ENCODE data around the gene CNTNAP5.

Gene CNTNAP5

DNA sequence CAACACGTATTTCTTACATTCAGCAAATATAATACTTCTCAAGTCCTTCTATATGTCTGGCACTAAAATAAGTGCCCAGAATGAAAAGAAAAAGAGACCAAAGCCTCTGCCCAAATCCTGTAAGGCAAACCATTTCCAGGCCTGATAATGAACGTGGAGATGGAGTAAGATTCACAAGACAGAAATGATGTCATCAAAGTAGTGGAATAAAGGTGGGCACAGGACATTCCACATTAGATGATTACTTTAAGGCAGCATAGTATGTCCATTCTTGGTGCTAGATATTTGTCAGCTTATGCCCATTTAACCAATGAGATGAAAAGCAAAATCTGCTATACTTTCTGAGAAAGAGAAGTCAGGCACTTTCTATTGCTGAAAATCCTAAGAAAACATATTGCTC lies 38.5 kb downstream of the CNTNAP5 start:
- DNase-seq (ENCODE audit: low read depth in 2 of 2) = no peak

DNA sequence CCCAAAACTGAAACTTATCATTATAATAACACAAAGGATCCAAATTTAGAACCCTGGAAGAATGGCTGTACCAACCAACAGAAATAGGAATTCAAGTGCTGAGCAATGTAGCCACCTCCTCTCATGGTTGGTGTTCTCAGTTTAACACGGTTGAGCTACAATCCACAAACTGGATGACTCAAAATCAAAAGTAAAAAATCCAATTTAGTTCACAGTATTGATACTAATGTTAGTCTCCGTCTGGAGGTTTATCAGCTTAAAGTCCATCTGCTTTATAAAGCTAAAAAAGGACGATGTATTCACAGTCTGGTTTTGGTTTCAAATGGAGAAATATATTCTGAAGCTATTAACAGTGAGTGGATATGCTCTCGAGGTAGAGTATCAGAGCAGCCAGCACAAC lies 40.5 kb downstream of the CNTNAP5 start:
- no peak for DNase-seq (ENCODE audit: low read depth in 2 of 2)

DNA sequence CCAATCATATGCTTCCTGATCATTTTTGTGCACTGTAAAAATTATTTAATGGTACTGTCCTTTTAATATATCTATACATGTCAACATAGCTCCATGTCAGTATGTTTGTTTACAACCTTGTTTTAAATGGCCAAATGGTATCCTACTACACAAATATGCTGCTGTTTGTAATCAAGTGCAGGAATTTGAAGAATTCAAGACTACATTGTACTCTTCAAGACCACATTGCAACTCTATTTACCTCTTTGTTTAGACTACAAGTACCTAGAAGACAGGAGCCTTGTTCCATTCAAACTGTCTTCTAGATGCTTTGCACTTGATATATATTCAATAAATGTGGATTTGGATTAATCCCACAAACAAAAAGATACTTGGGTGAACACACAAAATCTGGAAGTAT lies 41.7 kb downstream of the CNTNAP5 start:
- DNase-seq (ENCODE audit: low read depth in 2 of 2) = no peak

DNA sequence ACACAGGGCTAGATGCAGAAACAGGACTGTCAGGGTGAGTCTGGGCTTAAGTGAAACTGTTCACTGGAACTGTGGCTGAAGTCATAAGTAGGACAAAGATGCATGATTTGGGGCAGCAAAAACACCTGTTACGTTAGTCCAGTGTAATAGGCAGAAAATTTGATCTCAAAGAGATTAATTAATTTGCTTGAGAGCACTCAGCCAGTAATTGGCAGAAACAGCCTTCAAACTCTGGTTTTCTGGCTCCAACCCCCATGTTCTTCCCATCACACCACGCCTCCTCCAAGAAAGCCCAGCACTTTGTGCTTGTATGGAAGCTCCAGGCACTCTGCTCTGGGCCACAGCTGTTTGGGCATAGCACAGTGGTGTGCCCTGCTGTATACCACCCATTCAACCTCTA lies 54.0 kb downstream of the CNTNAP5 start:
- no peak for DNase-seq (ENCODE audit: low read depth in 2 of 2)

DNA sequence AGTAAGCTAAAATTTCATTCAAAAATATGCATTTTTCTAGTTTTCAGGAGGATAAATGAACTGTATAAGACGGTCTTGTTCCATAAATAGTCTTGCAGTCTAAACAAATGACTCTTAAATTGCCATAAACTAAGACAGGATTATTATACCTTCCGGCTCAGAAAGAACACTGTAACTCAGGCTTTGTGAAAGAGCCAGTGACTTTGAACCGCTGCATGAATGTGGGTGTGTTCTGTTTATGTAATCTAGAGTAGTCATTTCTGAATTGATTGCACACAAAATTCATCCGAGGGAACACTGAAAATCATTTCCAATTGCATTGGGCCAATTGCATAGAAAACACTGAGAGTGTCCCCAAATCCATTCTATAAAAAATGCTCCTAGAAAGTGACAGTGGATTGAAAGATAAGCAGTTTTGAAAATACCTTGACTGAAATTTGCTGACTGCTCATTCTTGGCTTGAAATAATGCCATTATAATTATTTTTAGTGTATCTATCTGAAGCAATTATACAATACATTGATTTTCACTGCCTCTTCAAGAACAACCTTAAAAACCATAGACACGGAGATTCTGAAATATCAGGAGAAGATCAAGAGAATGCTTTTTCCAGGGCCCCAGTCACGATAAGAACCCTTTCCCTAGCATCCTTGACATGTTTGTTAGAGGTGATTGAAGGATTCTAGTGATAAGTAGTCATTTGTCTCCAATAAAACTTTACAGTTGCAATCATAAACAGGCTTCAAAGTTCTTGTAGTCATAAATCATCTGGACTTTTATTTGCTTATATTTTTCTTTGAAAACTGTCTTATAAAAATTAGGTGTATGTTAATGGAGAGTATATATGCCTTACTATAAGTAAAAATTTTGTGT lies 55.4 kb downstream of the CNTNAP5 start:
- no peak for DNase-seq (ENCODE audit: low read depth in 2 of 2)

DNA sequence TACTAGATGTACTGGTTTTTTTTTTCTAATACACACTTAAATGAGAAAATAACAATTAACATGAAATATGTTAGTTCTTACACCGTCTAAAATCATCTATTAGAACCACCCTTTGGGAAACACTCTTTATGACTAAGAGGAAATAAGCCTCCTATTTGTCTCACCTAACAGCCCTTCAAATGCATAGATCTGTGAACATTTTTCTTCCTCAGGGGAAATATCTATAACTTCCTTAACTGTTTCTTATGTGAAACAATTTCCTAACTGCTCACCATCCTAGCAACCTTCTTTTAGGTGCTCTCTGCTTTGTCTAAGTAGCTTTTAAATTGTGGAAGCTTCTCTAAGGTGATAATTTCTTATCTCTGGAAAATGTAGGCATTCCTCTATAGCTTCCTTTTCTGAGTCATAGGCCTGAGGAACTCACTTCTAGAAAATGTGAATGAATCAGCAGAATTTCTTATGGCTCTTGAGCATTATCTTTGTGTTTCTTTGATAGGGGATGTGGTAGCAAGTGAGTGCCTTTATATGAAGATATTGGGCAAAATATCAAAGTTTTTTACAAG lies 56.1 kb downstream of the CNTNAP5 start:
- DNase-seq (ENCODE audit: low read depth in 2 of 2) = no peak

DNA sequence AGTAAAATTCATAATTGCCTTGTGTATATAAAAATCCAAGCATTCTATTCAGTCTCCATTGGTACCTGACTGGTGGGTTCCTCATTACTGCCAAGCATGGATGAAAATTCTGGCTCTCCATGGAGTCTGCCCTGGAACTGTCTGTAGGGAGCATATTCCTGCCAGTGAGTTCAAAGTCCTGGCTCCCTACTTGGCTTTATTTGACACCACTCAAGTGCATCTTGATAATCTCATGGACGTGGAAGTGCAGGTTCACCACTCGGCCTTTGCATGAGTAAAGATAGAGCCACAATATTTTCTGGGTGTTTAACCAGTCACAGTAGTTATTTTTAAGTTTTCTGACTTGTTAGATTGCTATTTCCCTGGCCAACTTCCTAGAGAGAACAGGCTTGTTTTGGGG lies 63.5 kb downstream of the CNTNAP5 start:
- DNase-seq (ENCODE audit: low read depth in 2 of 2) = no peak

DNA sequence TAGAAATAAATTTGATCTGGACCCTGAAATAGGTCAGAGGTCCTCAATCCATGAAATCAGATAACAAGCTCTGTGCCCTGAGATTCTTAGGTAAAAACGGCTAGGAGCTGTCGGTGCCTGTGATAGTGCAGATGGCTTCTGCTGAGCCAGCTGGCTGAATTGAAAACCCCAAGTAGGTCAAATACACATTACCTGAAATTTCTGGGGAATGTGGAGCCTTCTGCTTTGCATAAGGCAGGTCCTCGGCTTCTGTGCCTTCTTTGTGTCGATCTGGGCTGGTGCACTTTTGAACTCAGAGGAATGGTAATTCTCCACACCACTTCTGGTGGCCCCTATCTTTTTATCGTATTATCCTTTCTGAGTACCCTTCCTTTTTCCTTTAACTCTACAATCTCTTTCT lies 66.6 kb downstream of the CNTNAP5 start:
- no peak for DNase-seq (ENCODE audit: low read depth in 2 of 2)

DNA sequence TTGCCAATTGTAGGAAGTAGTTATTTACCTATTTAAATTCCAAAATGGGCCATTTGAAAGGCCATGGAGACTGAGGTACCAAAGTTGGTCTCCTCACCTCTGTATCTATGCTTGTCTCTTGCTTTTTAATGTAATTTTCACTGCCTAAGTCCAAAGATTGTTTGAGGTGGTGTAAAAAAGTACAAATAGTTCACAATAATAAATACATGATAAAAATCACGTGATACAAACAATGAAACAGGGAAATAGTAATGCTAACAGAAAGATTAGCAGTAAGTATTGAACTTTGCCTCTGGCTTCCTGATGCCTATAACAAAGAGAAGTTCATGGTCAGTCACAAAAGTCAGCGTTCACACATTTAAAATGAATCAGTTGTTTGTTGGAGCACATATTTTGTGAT lies 67.6 kb downstream of the CNTNAP5 start:
- DNase-seq (ENCODE audit: low read depth in 2 of 2) = no peak

DNA sequence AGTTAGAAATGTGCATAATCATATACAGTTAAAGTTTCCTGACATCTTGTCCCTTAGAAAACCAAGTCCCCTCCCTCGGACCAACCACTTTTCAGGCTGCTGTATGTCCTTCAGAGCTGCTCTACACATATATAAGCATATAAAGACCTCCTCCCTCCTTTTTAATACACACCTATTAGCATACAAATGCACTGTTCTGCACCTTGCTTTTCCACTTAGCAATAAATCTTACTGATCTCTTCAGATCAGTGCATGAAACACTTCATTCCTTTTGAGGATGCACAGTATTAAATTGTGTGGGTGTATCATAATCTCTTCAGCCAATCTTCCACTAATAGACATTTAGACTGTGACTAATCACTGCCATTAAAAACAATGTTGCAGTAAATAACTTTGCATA lies 79.8 kb downstream of the CNTNAP5 start:
- no peak for DNase-seq (ENCODE audit: low read depth in 2 of 2)

DNA sequence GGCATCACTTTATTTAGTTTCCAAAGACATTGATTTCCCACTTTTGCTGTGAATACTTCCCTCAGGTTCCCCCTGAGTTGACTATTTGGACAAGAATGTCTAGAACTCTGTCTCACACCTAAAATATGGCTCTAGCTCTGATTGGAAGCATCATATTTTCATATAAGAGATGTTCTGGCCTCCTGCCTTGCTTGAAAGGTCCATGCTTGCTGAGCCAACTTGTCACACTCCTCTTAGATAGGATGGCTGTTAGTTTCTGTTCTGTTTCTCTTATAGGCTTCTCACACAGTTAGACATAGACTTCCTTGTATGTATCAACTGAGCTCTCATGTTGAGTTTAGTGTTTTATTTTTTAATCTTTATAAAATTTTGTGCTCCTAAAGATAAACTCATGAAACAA lies 87.1 kb downstream of the CNTNAP5 start:
- DNase-seq (ENCODE audit: low read depth in 2 of 2) = no peak

DNA sequence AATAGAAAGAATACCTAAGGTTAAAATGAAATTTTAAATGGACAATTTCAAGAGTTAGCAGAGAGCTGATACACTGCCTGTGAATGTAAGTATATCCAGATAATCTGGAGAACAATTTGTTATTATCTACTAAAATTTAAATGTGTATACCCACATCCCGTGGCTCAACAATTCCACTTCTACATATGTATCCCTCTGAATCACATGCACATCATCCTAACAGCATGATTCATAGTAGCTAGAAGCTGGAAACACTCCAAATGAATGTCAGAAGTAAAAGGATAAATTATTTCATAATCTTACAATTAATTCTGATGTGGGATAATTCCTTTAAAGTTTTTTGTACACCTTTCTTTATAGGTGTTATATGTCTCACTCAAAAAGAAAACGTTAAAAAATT lies 87.9 kb downstream of the CNTNAP5 start:
- no peak for DNase-seq (ENCODE audit: low read depth in 2 of 2)

DNA sequence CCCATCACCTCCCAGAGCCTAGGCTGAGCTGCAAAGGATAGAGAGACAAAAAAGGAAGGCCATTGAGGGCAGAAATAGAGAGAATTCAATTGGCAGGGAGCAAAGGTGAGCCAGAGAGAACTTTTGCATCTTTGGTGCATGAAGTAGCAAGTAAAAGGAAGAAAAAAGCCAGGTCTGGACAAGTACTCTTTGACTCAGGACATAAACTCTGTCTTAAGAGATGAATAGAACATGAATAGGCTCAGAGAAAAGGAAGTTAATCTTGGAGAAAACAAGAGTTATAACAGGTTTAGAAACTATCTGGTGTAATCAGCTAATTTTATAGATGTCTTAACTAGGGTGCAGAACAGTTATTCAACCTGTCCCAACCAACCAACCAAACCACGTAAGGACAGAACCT lies 95.2 kb downstream of the CNTNAP5 start:
- no peak for DNase-seq (ENCODE audit: low read depth in 2 of 2)

DNA sequence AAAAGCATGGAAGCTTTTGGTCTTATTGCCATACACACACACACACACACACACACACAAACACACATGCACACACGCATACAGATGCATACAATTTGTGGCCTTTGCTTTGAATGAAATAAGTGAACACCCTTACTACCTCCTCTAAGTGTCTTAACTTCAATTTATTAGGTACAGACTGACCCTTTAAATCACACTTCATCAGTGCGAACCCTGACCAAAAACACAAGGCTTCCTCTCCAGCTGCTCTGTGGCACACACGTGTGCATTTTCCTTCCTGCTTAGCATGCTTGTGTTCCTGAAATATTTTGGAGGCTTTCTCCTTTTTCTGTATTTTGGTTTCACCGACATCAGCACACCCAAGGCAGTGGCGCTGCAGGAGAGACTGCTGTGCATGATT lies 96.0 kb downstream of the CNTNAP5 start:
- DNase-seq (ENCODE audit: low read depth in 2 of 2) = no peak

DNA sequence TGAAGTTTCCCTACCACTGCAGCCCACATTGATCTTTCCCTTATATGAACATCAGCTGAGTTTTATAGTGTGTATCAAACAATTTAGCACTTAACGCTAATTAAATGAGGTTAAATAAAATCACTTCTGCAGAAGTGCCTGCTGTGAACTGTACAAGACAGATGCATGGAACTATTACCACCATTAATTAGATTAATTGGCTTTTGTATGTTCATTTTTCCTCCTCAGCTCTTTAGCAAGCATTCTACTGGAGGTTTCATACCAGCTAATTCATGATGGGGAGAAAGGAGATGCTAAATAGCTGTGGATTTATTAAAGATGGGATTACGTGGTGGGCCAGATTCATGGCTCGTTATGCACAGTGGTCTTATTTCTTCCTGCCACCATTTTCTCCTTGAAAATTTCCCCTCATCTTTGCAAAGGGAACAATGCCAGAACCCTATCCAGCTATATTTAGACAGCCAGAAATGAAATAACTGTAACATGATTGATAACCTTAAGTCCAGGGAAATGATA lies 96.7 kb downstream of the CNTNAP5 start:
- DNase-seq (ENCODE audit: low read depth in 2 of 2) = no peak

DNA sequence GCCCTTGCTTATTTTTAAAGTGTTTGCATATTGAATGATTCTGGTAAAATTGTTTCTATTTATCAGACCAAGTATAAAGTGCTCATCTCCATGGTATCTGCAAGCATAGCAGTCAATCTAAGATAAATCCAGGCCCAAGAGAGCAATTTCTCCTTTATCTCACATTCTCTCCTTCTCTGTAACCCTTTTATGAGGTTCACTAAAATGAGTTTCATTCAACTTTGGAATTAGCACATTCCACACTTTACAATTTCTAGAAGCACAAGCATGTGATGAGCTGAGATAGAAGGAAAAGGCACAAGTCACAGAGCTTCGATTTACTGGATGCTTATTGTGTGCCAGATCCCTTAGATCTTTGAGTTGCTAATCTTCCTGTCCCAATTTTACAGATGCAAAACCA lies 97.3 kb downstream of the CNTNAP5 start:
- DNase-seq (ENCODE audit: low read depth in 2 of 2) = no peak

DNA sequence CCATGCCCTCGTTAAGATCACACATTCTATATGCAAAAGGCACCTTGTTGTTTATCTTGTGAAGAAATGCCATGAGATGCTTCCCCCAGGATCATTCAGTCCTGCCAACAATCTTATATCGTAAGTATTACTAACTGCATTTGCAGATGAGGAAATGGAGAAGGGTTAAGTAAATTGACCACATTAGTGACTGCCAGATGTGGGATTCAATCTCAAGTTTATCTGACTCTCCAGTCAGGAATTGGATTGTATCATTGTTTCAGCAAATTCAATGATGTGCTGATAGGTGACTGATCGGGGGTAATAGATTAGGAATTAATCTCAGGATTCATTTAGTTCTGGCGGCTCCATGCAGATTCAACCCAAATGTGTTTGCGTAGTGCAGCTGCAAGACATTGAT lies 106.2 kb downstream of the CNTNAP5 start:
- no peak for DNase-seq (ENCODE audit: low read depth in 2 of 2)

DNA sequence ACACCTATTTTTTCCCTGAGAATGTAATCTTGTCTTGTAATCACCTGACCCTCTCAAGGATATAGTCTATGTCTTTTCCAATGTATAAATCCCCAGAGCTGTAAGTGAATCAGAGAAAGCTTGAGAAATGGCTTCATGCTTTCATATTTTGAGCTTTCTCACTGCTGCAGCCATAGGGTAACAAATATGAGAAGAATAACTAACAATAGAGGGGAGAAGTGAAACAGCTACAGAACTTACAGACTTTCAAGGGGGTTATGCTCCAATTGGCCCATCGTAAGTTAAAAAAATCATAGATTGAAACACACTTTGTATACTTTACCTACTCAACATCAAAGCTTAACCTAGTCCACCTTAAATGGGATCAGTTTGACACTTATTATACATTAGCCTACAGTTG lies 111.0 kb downstream of the CNTNAP5 start:
- no peak for DNase-seq (ENCODE audit: low read depth in 2 of 2)

DNA sequence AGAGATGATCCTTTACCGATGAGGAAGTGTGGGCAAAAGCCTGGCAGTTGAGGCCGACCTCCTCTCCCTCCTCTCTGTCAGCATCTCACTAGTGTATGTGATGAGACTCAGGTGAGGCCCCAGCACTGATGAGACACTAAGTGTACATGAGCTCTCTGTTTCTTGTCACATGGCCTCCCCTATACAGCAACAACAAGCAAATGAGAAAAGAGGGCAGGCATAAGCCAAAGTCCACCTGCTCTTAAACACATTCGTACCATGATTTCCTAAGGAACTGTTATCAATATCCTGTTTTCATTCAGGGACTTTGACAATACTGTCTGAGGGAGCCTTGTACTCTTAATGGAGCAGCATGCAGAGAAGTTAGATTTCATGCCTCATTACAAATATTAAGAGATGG lies 113.0 kb downstream of the CNTNAP5 start:
- DNase-seq (ENCODE audit: low read depth in 2 of 2) = no peak

DNA sequence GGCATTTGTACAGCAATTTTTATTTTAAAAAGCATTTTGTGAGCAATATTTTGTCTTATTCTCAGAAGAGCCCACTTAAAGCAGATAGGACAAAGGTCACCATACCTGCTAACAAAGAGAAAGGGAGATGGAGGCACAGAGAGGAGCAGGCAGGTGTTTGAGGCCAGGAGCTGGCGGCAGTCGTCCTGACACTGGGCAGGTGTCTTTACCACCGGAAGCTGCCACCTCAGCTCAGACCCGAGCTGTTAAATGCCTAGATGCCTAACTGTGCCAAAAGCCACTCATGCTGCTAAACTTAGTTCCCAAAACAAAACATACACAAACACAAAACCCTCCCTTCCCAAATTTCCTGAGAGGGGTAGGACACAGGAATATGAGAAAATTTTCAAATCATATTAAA lies 120.9 kb downstream of the CNTNAP5 start:
- no peak for DNase-seq (ENCODE audit: low read depth in 2 of 2)

DNA sequence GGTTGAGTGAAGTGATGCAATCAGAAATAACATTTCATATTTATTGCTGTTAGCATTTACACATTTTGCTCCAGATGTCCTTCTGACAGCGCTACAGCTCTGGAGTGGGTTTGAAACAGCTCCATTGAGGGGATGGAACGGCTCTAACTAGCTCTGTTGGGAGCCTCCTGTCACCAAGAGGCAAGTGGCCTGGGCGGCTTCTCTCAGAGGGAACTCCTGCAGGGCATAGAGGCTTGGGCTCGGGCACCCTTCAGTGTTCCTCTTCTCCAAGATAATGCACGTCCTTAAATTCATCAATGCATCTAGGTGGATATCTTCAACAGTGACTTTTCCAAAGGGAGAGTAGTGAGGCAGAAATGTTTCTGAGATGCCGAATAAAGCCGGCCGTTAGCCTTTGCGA lies 122.5 kb downstream of the CNTNAP5 start:
- DNase-seq (ENCODE audit: low read depth in 2 of 2) = no peak

DNA sequence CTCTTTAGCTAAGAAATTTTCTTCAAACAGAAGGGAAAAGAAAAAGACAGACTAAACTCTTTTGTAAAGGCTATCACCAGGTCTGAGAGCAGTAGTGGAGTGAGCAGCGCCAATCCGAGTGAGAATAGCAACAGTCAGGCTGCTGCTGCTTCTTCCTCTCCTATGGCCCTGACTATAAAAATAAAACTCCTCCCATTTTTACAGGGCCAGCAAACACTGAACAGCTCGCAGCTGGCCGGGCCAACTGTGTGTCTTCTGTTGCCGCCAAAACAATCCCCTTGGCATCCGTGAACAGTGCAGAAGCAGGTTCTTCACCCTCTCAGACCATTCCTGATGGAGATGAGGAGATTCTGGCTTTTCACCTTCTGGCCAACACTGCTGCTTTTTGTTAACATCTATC lies 124.5 kb downstream of the CNTNAP5 start:
- no peak for DNase-seq (ENCODE audit: low read depth in 2 of 2)

DNA sequence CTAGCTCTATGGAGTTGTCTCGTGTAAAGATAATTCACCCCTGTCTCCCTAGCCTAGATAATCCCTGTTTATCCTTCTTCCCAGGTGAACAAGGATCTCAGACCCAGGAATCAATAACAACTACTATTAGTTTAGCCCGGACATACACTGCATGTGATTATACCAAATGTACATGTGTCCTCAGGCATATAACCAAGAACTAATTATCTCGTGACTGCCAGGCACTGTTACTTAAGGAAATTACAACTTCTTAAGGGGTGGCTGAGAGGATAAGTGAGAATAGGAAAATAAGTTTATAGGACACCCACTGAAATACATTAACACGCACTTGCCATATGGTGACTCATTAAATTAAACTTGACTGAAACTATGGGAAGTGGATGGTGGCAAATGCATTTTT lies 126.6 kb downstream of the CNTNAP5 start:
- no peak for DNase-seq (ENCODE audit: low read depth in 2 of 2)

DNA sequence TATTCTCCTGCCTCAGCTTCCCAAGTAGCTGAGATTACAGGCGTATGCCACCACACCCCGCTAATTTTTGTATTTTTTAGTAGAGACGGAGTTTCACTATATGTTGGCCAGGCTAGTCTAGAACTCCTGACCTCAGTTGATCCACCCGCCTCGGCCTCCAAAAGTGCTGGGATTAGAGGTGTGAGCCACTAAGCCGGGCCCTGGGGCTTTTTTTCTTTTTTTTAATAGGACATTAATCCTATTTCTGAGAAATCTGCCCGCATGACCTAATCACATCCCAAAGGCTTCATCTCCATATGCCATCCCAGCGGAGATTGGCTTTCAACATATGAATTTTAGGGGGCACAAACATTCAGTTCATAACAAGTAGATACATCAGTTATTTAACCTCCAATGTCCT lies 128.6 kb downstream of the CNTNAP5 start:
- no peak for DNase-seq (ENCODE audit: low read depth in 2 of 2)

All from stimulated activated CD8-positive, alpha-beta memory T cell treated with anti-CD3 and anti-CD28 coated beads, Interleukin-15, amount 100 ng/mL, for 4 hours (primary cell).